ENCODE results near the gene HSDL2. TPM values are rescaled to one million over a fixed set of nuclear protein-coding genes. Genes with fewer than 3 reads are reported as not detected.

The HSDL2 gene
- total RNA-seq, 1 donor from 2014 or later = 15.2 TPM

GRCh38 chr9:112377684-112378327 lies 2.1 kb upstream of the HSDL2 start:
- TF ChIP-seq, protein P1, sequence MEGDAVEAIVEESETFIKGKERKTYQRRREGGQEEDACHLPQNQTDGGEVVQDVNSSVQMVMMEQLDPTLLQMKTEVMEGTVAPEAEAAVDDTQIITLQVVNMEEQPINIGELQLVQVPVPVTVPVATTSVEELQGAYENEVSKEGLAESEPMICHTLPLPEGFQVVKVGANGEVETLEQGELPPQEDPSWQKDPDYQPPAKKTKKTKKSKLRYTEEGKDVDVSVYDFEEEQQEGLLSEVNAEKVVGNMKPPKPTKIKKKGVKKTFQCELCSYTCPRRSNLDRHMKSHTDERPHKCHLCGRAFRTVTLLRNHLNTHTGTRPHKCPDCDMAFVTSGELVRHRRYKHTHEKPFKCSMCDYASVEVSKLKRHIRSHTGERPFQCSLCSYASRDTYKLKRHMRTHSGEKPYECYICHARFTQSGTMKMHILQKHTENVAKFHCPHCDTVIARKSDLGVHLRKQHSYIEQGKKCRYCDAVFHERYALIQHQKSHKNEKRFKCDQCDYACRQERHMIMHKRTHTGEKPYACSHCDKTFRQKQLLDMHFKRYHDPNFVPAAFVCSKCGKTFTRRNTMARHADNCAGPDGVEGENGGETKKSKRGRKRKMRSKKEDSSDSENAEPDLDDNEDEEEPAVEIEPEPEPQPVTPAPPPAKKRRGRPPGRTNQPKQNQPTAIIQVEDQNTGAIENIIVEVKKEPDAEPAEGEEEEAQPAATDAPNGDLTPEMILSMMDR (IDR thresholded peaks at IDR 0.05; ENCODE audit: insufficient read depth, low read length, poor library complexity, severe bottlenecking) = no peak
- Histone ChIP-seq H3K4me3 (ENCODE audit: low read depth, low read length) (peak overlapping the region; percentile 72), H3K27me3 (ENCODE audit: control insufficient read depth, insufficient read depth, low read length) (no peaks in the 10 kb centered on the region), H3K36me3 (ENCODE audit: control insufficient read depth, insufficient read depth, low read length) (no peaks in the 10 kb centered on the region)
- no peak for DNase-seq (ENCODE audit: low read depth)

DNA sequence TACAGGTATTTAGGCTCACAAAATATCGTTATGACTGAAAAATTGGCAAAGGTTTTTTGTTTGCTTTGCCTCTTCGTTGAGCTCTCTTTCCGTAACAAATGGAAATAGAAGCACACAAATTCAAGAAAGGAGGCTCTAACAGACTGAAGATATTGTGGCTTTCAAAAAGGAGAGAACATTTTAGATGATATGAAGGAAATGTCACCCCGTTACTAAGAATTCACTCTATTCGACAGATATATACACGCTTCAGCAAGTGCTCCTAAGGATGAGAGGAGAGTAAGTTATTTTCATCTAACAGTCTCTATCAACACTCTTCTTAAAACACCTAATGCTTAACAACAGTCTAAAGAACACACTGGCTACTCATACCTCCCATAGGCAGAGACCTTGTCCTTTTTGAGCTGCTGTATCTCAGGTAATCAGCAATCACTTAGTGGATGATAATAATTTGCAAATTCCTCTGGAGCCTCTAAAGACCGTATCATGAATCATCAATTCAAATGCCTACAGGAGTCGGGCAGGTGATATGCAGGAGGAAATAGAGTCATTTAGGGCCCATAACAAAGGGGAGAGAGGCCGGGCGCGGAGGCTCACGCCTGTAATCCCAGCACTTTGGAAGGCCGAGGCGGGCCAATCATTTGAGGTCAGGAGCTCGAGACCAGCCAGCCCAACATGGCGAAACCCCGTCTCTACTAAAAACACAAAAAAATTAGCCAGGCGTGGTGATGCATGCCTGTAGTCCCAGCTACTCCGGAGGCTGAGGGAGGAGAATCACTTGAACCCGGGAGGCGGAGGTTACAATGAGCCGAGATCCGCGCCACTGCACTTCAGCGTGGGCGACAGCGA lies 1.4 kb upstream of the HSDL2 start:
- no peaks in the 10 kb centered on the region for H3K27me3 ChIP-seq (ENCODE audit: control insufficient read depth, insufficient read depth, low read length)
- H3K36me3 ChIP-seq (ENCODE audit: control insufficient read depth, insufficient read depth, low read length) = no peaks in the 10 kb centered on the region
- peak overlapping the region; percentile 72 for H3K4me3 ChIP-seq (ENCODE audit: low read depth, low read length)
- DNase-seq (ENCODE audit: low read depth) = no peak
- TF ChIP-seq, protein P1 (IDR thresholded peaks at IDR 0.05; ENCODE audit: insufficient read depth, low read length, poor library complexity, severe bottlenecking) = no peak

GRCh38 chr9:112379177-112380101 lies 469 bp upstream of the HSDL2 start:
- peak overlapping the region; percentile 93 for H3K4me3 ChIP-seq (ENCODE audit: low read depth, low read length)
- H3K27me3 ChIP-seq (ENCODE audit: control insufficient read depth, insufficient read depth, low read length) = no peaks in the 10 kb centered on the region
- no peaks in the 10 kb centered on the region for H3K36me3 ChIP-seq (ENCODE audit: control insufficient read depth, insufficient read depth, low read length)
- peak; percentile 91 for DNase-seq (ENCODE audit: low read depth)
- TF ChIP-seq, protein P1 (IDR thresholded peaks at IDR 0.05; ENCODE audit: insufficient read depth, low read length, poor library complexity, severe bottlenecking) = no peak

DNA sequence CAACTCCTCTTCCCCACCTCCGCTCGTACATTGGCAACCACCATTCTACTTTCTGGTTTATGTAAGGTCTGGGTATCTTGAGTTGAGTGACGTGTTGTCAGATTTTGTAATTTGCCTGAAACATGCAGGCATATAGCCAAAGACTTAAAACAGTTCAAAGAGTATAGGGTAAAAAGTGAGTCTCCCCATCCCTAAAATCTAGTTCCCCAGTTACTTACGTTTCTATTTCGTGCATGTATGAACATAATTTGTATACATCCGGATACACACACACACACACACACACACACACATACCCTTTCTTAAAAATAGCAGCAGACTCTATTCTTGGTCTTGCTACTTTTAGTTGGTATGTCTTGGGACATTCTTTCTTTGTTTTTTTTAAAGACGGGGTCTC lies 915 bp downstream of the HSDL2 start:
- TF ChIP-seq, protein P1 (IDR thresholded peaks at IDR 0.05; ENCODE audit: insufficient read depth, low read length, poor library complexity, severe bottlenecking) = no peak
- no peak for DNase-seq (ENCODE audit: low read depth)
- H3K27me3 ChIP-seq (ENCODE audit: control insufficient read depth, insufficient read depth, low read length) = no peaks in the 10 kb centered on the region
- H3K4me3 ChIP-seq (ENCODE audit: low read depth, low read length) = peak overlapping the region; percentile 93
- no peaks in the 10 kb centered on the region for H3K36me3 ChIP-seq (ENCODE audit: control insufficient read depth, insufficient read depth, low read length)

GRCh38 chr9:112382066-112382465 lies 2.2 kb downstream of the HSDL2 start:
- no peaks in the 10 kb centered on the region for H3K36me3 ChIP-seq (ENCODE audit: control insufficient read depth, insufficient read depth, low read length)
- no peak overlapping the region for H3K4me3 ChIP-seq (ENCODE audit: low read depth, low read length)
- DNase-seq (ENCODE audit: low read depth) = no peak
- TF ChIP-seq, protein P1 (IDR thresholded peaks at IDR 0.05; ENCODE audit: insufficient read depth, low read length, poor library complexity, severe bottlenecking) = no peak
- no peaks in the 10 kb centered on the region for H3K27me3 ChIP-seq (ENCODE audit: control insufficient read depth, insufficient read depth, low read length)

Data from kidney epithelial cell (primary cell).